Stimulated activated CD4-positive, alpha-beta T cell treated with anti-CD3 and anti-CD28 coated beads, Interleukin-15, amount 100 ng/mL, for 24 hours (primary cell): ENCODE results near the gene LRRIQ1.

Experiments
- DNase-seq: peaks from one replicate; pipeline ENCODE4 v3.0.0-alpha.2; 2020

The LRRIQ1 gene

DNA sequence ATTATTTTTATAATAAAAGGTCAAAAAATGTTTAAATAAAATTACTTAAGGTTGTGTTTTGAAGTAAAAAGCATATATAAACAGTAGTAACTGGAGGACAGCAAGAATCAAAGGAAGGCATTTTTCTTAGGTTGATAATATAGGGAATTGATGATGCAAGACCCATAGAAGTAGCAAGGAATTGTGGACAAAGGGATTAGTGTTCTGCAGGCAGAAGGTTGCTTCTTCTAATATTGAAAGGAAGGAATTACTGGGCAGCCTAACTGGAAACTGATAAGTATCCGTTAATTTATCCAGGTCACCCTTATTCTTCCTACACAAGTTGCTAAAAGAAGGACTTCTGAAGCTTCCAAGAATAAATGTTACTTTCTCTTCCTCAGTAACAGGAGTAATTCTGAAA is 189.3 kb downstream of the LRRIQ1 start:
- no peak for DNase-seq

DNA sequence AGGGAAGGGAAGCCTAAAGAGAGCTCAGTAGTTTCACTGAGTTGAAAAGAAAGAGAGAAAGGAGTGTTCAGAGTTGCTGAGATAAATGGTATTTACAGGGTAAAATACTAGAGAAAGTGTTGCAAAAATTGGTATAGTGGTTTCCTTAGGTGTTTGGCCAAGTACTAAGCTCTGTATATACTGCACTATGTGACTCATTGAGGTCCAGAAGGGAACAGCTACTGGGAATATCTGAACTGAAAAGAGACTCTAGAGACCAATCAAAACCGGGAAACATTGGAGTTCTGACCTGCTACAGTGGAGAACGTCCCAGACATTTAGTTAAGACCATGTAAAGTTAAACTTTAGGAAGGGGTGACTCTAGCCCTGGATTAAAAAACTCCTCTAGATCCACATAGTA is 201.2 kb downstream of the LRRIQ1 start:
- no peak for DNase-seq

DNA sequence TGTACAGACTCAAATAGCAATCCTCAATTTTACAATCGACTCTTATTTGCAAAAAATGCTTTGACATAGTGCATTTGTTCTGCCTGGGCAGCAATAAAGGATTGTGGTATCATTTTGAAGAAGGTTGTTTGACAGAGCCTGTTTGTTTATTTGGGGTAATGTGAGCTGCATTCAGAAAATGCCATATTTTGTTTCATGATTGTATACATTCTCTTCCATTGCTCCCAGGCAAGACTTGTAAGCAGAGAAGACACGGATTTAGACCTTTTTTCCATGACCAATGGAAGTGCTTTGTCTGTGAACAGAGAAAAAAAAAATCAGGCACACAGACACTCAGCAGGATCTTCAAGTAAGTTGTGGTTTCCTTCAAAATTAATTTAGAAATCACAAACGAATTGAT is 208.4 kb downstream of the LRRIQ1 start:
- DNase-seq = no peak

DNA sequence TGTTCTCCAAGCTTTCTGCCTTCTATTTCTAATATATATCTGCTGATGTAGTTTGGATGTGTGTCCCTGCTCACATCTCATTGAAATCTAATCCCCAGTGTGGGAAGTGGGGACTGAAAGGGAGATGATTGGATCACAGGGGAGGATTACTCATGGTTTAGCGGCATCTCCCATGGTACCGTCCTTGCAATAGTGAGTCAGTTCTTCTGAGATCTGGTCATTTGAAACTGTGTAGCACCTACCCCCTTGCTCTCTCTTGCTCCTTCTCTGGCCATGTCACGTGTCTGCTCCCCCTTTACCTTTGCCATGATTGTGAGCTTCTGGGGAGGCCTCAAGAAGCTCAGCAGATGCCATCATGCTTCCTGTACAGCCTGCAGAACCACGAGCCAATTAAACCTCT is 217.7 kb downstream of the LRRIQ1 start:
- no peak for DNase-seq

DNA sequence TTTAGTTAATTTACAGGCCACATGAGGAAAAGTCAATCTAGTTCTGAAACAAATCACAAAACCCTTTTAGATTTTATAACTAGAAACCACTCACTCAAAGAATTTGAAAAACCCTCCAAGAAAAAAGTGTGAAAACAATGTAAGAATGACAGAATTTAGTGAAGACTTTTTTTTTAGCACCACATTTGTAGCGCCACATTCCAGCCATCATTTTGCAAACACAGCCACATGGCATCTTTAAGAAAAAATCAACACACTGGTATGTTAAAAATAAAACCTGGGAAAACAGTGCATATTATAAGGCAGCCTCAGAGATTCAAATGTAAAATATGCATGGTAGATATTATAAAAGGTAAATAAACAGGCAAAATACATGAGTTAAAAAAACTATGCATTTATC is 221.5 kb downstream of the LRRIQ1 start:
- no peak for DNase-seq

DNA sequence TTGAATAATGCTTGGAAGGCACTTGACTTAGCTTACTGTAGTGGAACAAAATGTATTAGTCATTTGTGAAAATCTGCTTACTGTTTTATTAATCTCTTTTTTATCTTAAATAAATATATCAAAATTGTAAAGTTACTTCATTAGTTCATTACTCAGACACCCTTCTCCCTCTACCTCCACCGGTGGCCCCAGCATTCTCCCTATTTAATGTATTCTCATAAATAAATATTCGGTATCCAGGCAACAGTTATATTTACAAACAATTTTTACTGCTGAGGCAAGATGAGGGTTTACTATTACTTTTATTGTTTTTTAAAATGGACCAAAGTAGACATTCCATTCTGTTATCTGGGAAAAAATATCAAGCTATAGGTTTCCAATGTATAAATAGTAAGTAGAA is 224.3 kb downstream of the LRRIQ1 start:
- no peak for DNase-seq

DNA sequence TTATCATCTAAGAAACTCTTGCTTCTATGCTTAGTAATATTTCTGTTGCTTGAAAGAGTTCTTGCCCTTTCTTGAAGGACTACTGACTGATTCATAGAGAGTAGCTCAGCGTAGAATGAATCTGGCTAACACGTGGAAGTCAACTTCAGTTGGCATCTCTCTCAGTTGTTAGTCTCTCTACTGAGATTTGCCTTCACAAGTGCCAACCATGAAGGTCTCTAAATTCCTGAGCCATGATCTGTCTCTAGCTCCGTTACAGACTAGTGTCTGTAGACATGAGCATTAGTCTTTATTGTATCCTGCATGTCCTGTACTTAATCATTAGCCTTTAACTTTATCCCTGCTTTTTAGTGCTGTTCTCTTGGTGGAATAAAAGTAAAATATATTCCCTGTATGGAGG is 224.7 kb downstream of the LRRIQ1 start:
- no peak for DNase-seq

DNA sequence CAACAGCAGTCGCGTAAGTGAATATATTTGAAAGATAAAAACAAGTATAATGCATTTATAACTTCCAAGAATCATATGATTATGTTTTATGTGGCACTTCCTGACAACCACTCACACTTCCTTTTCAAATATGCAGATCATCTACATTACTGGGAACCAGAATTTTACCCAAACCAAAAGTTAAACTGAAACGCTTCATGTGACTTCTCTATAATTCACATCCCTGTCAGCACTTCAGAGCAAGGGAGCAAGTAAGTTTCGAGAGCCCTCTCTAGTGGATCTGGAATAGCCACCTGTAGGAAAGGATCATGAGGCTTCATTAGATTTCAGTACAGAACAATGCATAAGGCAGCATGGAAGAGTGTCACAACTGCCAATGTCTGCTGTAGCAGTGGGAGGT is 230.2 kb downstream of the LRRIQ1 start:
- DNase-seq = no peak

DNA sequence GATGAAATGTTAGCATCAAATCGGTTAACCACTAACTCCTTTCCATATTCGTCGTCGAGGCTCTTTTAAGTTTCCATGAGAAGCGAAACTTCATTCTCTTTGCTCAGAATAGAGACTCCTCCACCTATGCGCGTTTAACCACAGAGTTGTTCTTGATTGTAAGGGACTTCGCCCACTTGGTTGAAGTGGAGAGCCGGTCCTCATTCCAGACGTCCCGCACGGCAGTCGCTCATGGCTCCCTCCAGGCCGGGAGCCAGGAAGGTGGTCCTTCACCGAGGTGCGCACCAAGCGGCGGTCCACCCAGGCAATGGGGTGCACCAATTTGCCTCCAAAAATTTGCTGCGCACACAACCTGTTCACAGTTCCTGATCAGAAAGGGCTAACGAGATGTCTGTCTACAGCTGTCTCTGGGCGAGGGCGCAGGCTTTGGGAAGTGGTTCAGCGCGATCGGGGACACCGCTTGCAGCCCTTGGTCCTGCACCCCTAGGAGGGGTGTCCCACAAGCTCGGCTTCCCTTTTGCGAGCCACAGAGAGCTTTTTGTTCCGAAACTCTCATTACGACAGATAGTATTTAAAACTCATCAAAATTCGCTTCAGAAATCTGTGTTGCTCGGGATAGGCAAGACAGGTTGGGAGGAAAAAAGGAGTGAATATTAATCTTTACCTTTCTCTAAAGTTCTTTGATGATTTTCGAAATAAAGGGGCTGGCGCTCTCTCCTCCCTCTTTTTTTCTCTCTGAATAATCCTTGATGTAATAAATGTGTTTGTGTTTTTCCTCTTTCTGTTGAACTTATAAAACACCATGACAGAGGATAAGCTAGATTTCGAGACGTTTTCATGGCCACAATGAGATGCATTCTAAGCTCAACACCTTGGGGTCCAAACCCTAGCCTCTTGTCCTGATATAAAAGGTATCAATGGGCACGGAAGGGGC is 237.5 kb downstream of the LRRIQ1 start:
- DNase-seq = no peak

DNA sequence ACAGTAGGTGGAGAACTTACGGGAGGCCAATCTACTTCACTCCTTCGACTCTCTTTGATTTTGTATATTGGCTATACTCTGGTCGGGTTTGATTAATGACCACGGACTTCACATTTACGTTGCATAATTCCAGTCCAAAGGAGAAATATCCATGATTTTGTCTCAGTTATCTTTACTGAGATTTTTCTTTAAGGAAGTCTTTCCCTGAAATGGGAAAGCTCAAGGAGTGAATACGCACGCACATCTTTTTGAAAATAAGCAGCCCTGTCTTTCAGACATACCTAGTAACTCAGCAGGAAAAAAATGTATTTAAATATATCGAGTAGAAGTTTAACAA is 238.1 kb downstream of the LRRIQ1 start:
- DNase-seq = no peak

DNA sequence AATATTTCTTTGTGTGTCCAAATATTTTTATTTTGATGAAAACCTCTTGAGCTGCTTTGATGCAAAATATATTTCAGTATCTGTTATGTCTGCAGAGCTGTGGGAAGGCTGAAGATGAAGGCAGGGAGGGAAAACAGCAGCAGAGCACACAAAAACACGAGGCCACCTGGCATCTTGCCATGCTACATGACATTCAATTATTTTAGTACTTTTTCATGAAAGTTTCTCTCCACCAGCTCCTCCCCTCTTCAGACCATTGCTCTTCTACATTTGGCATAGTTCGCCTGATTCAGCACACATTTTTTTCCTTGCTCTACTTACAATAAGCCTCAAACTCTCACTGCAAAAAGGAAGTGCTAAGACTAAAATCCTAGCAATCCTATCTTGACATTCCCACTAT is 239.2 kb downstream of the LRRIQ1 start:
- no peak for DNase-seq

DNA sequence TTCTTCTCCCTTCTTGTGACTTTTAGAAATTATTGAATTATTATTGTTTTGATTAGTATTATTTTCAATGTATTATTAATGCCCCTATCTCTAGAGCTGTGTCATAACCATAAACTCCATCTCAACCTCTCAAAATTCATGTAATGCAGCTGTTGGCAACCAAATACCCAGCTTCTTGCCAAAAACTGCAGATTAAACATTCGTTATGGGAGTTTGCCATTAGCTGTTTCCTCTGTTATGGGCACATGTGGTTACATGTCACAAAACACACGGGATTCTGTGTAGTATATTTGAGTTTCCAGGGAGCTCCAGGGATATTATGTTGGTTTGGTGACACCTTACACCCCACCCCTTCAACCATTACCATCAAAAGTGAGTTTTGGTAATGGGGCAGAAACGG is 241.0 kb downstream of the LRRIQ1 start:
- no peak for DNase-seq

DNA sequence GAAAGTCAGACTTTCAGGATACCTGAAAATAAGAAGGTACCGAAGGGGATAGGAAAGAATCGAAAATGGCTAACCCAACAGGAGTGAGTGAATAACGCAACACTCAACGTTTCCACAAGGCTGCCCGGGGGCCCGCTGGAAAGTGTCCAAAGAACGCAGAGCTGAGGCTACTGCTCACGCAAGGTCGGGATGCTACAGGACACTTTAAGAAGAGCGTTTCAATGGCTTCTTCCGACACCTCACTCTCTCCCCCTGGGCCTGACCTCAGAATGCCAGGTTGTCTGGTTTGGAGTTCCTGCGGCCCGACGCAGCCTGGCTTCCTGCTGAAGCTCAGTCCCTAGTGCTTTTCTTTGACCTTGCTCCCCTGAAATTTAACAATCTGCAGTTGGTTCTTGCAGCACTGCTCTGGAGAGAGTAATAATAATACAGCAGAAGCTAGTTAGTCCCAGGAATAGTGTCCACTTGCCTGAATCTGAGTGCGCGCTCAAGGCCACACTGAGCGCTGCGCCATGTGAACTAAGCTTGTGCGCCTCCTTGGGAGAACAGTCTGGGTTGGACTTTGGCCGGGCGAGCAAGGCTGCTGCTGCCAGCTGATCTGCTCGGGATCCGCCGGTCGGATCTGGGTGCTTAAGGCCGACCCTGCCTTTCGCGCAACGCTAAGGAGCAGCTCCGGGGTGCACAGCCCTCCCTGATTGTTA is 241.9 kb downstream of the LRRIQ1 start:
- no peak for DNase-seq

DNA sequence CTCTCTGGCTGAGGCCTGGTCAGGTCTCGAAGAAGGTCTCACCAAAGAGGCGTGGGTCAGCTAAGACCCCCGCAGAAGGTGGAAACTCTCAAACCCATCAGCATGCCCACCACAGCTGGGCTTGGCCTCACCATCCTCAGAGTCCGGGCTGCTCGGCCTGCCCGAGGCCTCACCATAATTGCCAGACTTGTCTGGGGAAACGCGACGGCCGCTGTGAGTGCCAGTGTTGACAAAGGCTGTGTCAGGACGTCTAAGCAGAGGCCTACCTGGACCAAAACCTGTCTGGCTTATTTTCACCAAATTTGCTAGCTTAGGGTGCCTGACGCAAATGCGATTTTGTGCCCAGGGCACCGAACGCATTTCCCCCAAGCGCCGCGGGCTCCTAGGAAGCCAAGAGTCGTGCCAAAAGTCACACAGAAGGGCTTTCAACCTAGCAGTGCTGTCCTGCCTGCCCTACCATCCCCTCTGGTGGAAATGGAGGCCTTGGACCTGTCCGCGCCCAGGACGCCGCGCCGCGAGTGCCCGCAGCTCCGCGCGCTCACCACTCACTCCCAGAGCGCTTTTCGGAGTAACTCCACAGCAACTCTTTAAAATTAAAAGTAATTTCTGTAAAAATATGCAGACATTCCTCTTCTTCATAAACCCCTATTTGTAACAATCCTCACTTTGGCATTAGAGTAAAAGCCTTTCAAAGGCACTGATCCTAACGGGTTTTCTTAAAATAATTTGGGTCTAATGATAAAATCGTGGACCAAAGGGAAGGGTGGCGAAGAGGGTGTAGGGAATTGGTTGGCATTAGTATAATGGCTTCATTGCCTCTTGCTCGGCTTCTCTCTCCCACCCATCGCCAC is 242.7 kb downstream of the LRRIQ1 start:
- DNase-seq = no peak

DNA sequence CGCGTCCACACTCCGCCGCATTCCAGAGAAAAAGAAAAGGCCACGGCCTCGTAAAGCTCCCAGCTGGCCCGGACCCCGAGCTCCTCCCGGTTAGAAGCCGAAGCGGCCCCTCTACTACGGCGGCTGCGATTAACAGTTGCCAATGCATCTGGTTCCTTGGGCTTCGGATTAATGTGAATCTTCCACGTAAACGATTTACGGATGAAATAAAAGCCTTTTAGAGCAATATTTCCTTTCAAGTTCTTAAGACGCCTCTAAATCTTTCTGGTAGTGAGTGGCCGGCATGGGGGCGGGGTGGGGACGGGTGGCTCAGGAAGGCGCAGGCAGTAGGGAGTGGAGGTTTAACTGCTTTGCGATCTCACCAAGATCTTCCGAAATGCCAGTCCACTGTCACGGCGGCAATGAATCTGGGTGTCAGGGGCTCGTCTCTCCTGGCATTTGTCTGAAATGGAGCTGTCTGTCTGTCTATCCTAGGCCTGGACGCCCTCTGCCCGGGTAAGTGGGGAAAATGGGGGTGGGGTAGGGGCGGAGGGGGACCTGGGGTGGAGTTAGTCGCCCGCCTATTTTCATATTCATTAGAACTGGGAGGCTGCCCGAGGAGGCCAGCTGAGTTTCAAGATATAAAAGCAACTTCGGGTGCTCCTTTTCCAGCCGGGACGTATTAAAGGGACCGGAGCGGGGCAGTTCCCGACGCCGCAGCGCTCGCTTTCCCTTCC is 243.5 kb downstream of the LRRIQ1 start:
- DNase-seq = no peak

DNA sequence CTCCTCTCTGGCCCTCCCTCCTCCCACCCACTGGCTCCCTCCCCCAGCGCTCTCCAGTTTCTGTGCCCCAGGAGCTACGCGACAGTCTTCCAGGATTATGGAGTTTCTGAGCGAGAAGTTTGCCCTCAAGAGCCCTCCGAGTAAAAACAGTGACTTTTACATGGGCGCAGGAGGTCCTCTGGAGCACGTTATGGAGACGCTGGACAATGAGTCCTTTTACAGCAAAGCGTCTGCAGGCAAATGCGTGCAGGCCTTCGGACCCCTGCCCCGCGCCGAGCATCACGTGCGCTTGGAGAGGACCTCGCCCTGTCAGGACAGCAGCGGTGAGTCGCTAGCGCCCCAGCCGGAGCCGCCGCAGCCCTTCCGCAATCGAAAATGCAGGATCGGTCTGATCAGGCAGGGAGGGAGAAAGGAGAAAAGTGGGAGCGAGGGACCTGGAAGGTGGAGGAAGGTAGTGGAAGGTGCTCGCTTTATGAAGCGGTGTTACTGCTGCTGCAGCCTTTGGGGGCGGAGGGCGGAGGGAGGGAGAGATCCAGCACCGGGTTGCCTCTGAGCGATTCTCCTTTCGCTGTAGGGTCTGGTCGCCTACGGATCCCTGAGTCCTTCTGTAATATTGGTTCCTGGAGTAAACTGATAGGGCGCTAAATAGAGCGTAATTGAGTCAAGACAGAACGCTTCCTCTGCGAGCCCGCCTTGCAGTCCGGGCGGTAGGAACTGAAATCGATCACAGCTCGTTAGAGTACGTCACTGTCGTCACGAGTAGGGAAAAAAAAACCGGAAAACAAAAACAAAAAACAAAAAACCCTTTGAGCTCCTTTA is 244.2 kb downstream of the LRRIQ1 start, which contains the start of gene ALX1:
Gene ALX1 (plus strand): TSS at position 56 of the 819 bp plus-strand sequence. CDS start 42 bp downstream, at position 98.
- DNase-seq = no peak

DNA sequence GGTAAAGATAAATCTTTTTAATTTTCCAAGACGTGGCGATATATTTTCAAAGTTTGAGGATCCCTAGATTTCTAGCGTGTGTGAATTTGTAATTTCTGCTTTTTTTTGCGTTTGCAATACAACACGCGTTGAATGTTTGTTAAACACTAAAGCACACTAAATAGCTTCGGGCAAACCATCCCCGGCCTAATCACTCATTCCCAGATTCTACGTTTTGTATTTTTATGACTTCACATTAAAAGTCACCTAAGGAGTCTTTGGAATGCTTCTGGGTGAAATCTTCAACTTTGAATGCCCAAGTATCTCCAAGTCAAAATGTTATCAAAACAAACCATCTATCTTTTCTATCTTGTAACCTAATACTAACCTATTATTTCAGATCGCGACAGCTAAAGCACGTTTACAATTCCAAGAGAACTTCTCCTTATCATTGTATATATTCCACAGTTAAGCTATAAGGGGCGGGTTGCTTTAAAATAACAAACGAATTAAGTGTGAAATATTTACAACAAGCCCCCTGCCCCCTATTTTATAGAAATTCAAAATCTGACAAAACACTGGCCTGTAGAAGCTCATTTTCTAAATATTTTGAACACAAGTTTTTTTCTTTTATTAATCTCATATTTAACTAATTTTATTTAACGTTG is 245.0 kb downstream of the LRRIQ1 start:
- no peak for DNase-seq

DNA sequence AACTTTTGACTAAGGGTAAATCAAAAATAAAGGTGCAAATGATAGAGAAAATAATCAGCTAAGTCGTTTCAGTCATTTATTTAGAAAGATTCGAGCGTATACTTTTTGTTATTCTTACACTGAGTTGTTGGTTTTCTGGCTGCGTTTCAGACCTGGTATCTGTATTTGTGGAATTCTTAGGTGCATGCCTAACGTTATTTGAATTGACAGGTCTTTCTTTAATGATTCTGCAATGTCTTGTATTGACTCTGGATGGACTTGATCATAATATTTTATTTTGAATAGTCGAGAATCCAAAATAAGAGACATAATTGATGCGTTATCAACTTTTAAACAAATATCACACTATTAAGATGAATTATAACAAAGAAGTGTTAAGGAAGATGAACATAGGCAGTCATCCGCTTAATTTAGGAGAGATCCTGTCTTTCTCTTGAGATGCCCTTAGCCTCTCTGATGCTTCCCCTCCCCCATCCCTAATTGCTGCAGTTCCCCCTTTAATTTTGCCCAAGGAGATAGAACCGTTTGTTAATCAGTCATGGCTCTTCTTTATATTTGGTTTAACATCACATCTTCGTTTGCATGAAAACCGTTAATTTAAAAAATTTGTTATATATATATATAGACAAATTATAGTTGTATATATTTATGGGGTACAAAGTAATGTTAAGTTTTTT is 245.6 kb downstream of the LRRIQ1 start:
- no peak for DNase-seq

DNA sequence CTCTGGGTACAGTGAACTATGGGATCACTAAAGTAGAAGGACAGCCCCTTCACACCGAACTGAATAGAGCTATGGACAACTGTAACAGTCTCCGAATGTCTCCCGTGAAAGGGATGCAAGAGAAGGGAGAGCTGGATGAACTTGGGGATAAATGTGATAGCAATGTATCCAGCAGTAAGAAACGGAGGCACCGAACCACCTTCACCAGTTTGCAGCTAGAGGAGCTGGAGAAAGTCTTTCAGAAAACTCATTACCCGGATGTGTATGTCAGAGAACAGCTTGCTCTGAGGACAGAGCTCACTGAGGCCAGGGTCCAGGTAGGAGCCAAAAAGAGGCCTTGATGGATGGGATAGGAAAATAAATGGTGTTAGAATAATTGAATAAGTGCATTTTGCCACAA is 247.4 kb downstream of the LRRIQ1 start:
- DNase-seq = no peak
